Activated CD8-positive, alpha-beta memory T cell treated with anti-CD3 and anti-CD28 coated beads for 4 hours (primary cell): ENCODE data around the gene ACP5.
"Not testable (repeated sequence)": the region's sequence is repeated elsewhere in the genome, so short reads cannot be mapped to it uniquely, and the experiment has no call there.

Source experiments
- DNase-seq, 2 donors: peaks; one replicate each; pipeline ENCODE4 v3.0.0-alpha.2; 2020; ENCODE audit warnings: low read depth in 2 of 2

Gene ACP5

DNA sequence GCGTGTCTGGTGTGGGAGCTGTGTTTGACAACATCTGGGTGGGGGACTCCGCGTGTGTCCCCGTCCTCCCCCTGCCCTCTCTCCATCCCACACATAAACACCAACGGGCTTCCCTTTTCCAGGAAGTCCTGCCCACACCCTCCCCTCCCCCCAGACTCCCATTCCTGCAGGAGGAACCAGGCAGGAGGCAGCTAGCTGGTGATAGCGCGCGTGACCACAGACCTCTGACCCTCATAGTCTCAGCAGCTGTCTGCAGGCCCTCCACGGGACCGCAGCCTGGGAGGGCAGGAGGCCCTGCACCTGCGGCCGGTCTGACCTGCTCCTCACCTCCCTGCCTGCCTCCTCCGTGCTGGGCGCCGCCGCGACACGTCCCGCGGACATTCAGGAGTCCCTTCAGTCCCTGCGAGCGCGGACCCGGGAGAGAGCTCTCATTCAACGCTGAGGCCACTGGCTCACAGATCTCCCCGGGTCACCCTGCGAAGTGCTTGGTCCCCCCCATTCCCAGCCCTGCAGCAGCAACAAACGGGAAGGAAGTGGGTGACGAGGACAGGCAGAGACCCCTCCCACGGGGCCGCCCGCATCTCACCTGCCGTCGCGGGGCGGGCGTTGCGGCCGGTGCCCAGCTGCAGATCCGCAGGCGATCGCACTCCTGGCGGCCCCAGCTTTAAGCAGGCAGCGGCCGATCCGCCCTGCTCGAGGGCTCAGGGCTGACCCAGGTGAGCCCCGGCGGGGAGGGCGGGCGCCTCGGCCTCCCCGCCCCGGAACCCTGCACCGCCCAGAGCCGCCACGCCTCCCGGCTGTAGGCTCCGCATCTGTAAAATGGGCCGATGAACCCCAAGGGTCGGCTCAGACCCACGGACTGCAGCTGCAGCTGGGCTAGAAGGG, 1.1 kb upstream of the ACP5 start:
- no peak for DNase-seq

DNA sequence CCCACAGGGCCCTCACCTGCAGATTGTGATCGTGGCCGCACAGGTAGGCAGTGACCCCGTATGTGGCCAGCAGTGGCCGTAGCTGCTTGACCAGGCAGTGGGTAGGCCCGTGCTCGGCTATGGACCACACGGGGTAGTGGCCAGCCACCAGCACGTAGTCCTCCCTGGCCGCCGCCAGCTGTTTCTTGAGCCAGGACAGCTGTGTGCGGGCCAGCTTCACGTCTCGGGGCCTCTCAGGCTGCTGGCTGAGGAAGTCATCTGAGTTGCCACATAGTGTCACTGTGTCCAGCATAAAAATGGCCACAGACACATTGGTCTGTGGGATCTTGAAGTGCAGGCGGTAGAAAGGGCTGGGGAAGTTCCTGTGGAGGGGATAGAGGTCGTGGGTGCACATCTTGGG, 1.2 kb downstream of the ACP5 start:
- DNase-seq = no peak

DNA sequence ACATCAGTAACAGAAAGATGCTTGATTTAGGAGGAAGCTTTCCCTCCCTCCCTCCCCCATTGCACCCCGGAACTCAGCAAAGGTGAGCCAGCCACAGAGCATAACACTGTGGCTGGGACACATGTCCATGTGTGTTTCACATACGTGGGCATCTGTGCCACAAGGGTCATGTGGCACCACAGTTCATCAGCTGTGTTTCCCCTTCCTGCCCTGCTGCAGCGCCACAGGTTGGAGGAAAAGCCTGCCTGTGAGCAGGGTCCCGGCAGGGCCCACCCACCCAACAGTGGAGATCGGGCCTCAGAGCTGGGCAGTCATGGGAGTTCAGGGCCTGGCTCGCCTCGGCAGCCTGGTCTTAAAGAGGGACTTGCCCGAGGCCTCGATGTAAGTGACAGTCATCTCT, 2.8 kb downstream of the ACP5 start:
- DNase-seq = no peak

DNA sequence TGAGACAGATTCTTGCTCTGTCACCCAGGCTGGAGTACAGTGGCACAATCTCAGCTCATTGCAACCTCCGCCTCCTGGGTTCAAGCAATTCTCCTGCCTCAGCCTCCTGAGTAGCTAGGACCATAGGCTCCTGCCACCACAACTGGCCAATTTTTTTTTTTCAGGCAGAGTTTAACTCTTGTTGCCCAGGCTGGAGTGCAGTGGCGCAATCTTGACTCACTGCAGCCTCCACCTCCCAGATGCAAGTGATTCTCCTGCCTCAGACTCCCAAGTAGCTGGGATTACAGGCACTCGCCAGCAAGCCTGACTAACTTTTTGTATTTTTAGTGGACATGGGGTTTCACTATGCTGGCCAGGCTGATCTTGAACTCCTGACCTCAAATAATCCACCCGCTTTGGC, 3.7 kb downstream of the ACP5 start:
- DNase-seq = not testable (repeated sequence)

DNA sequence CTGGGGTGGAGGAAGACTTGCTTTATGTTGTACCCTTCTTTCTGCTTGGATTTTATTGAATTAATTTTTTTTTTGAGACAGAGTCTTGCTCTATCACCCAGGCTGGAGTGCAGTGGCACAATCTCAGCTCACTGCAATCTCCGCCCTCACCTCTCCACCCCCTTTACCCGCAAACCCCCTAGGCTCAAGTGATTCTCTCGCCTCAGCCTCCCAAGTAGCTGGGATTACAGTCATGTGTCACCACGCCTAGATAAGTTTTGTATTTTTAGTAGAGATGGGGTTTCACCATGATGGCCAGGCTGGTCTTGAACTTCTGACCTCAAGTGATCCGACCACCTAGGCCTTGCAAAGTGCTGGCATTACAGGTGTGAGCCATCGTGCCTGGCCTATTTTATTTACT, 4.1 kb downstream of the ACP5 start:
- DNase-seq = not testable (repeated sequence)

DNA sequence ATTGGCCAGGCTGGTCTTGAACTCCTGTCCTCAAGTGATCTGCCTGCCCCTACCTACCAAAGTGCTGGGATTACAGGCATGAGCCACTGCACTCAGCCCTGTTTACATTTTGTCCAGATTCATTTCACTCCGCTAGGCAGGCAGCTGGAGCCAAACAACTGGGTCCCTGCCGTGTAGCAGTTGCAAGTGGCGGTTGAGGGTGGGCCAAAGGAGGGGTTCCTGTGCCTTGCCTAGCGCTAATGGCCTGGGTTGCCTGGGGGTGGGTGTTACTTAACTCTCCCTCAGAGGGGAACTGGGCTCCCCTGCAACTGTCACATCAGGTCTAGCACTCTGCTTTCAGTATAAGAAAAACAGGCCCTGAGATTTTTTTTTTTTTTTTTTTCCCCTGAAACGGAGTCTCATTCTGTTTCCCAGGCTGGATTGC, 7.4 kb downstream of the ACP5 start:
- no peak for DNase-seq

DNA sequence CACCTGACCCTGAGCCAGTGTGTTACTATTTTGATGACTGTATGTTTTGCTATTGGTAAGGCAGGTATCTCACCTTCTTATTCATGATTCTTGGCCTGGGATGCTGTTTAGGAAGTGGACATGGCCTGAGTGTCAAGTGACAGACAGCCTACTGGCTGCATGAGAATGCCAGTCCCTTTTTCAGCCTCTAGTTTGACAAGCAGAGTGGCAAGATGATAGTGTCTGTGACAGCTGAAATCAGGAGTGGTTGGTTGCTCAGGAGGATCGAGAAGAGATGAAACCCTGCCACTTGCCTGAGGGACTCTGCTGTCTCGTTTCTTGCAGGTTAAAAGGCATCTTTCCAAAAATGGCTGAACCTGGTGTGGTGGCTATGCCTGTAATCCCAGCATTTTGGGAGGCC, 11.3 kb downstream of the ACP5 start:
- DNase-seq = no peak

DNA sequence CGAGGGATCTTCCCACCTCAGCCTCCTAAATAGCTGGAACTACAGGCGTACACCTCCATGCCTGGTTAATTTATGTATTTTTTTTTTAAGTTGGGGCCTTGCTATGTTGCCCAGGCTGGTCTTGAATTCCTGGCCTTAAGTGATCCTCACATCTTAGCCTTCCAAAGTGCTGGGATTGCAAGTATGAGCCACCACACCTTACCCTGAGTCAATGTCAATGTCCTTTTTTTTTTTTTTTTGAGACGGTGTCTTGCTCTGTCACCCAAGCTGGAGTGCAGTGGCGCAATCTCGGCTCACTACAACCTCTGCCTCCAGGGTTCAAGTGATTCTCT, 11.8 kb downstream of the ACP5 start:
- DNase-seq = not testable (repeated sequence)

DNA sequence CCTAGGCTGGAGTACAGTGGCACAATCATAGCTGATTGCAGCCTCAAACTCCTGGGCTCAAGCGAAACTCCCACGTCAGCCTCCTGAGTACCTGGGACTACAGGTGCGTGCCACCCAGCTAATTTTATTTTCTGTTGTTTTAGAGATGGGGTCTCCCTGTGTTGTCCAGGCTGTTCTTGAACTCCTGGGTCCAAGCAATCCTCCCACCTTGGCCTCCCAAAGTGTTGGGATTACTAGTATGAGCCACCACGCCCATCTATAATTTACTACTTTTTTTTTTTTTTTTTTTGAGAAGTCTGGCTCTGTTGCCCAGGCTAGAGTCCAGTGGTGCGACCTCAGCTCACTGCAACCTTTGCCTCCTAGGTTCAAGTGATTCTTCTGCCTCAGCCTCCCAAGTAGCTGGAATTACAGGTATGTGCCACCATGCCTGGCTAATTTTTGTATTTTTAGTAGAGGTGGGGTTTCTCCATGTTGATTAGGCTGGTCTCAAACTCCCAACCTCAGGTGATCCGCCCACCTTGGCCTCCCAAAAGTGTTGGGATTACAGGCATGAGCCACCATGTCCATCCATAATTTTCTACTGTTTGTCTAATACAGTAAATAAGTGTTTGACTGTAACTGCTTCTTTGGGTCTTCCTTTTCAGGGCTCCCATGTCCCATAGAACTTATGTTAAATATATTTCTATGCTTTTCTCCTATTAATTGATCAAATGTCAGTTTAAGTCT, 13.2 kb downstream of the ACP5 start:
- DNase-seq = not testable (repeated sequence)

DNA sequence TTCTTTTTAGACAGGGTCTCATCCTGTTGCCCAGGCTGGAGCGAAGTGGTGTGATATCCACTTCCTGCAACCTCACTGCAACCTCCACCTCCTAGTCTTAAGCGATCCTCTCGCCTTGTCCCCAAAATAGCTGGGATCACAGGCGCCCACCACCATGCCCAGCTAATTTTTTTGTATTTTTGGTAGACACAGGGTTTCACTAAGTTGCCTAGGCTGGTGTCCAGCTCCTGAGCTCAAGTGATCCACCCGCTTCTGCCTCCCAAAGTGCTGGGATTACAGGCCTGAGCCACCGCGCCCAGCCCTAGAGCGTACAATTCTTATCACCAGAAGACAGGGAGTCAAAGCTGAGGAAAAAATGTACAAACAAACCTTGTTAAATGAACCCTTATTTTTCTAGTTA, 13.9 kb downstream of the ACP5 start:
- no peak for DNase-seq

DNA sequence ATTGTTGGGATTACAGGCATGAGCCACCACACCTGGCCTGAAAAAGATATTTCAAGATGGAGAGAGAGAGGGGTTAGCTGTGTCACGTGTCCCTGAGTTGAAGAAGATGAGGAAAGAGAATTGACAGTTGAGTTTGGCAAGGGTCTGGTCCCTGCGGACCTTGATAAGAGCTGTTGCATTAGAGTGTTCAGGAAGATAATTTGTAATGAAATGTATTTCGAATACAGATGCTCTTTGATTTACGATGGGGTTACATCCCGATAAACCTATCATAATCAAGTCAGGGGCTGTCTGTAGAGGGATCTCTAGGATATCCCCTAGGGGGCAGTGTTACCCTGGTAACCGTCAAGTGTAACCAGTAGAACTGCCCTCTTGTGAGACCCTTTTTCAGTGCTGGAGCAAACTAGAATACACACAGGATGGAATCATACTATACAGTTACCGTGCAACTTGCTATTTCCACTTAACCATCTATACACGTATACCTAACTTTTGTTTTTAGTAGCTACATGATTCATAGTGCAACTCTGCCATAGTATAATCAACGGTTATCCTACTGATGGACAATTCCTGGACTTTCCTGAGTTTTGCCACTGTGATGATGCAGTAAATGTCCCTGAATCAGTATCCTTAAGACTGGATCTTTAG, 16.9 kb downstream of the ACP5 start:
- DNase-seq = peak; percentile 22 to 38

DNA sequence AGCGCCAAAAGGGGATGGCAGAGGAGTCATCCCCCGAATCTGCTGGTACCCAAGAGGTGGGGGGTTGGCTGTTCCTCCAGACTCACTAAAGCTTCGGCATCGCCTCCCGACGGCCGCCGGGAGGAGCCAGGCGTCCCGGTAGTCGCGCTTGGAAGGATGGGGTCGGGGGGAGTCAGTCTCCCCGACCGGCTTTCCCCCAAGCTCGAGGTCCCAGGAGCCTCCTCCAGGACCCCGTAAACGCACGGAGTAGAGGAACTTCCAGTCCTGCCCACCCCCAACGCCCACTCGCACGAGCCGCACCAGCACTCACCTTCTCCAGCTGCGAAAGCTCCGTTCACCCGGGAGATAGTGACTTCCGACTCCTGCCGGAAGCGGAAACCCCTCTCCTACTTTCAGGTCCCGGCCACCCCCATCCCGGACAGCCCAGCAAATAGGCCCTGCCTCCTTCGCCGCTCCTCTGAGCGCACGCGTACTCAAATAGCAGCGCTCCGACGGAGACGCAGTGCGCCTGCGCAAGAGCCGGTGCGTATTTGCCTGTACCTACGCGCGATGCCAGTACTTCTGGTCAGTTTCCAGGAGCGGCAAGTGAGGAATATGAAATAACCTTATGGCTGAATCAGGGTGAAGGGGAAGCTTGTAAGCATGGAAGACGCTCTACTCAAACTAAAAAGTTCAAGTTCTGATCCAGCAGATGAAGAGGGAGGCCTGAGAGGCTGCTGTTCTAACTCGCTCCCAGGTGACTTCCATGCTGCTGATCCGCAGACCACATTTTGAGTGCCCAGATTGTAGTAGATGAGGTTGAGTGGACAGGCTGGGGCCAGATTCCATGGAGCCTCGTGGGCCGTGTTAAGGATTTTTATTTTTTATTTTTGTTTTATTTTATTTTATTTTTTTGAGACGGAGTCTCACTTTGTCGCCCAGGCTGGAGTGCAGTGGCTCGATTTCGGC, 18.3 kb downstream of the ACP5 start, which contains the start of gene ELOF1:
TSS of gene ELOF1 (minus strand) at position 350 of the 948 bp plus-strand sequence. CDS start 4,883 bp downstream, outside the sequence.
- peak; percentile 93 to 95 for DNase-seq

DNA sequence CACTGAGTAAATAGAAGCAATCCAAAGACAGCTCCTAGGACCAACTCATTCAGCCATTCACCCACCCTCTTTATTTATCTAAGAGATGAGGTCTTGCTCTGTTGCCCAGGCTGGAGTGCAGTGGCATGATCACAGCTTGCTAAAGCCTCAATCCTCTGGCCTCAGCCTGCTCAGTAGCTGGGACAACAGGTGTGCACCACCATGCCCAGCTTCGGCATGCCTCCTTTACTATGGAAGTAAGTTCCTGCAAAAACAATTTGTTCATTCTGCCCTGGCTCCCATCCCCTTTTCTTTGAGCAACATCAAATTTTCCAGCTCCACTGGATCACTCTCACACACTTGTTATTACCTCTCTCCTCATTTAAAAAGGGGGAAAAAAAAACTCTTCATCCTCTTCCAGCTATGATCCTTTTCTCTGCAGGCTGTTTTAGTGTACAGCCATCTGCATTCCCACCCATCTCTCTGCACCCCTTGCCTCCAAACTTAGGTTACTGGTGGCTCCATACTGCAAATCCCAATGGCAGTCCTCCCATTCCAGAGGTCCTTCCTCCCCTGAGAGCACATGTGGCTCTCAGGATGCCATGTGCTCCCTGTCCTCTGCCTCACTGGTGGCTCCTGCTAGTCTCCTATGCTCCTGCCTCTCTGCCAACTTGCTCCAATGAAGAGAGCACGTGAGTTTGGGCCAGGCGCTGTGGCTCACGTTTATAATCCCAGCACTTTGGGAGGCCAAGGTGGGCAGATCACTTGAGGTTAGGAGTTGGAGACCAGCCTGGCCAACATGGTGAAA, 20.6 kb downstream of the ACP5 start:
- DNase-seq = no peak

DNA sequence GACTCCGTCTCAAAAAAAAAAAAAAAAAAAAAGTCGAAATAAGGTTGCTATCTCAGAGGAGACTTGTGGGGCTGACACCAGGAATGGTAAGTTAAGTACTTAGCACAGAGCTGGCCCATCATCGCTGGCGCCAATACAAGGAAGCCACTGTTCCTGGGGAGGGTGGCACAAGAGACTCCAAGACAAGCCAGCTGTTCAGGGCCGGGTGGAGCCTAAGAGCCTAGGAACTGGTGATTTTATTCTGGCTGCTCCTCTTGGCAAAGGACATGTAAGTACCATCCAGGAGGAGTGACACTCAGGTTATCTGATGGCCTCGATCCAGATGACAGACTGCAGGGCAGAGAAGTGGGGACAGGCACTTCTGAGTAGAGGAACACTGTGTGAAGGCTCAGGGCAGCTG, 22.2 kb downstream of the ACP5 start:
- no peak for DNase-seq

DNA sequence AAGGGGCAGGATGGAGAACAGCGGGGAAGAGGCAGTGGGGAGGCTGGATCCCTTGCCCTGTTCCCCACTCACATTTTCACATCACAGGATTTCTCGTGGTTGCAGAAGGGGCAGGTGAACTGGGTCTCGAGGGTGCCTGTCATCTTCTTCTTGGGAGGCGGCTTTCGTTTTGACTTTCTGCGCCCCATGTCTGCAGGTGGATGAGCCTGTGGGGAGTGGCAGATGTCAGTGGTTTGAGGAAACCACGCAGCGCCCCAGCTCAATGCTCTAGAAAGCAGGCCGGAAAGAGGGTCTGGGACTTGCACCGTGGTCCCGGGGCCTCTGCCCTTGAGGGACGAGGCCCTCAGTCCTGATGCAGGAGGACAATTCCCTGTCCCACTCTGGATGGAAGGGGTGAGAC, 23.3 kb downstream of the ACP5 start:
- no peak for DNase-seq

DNA sequence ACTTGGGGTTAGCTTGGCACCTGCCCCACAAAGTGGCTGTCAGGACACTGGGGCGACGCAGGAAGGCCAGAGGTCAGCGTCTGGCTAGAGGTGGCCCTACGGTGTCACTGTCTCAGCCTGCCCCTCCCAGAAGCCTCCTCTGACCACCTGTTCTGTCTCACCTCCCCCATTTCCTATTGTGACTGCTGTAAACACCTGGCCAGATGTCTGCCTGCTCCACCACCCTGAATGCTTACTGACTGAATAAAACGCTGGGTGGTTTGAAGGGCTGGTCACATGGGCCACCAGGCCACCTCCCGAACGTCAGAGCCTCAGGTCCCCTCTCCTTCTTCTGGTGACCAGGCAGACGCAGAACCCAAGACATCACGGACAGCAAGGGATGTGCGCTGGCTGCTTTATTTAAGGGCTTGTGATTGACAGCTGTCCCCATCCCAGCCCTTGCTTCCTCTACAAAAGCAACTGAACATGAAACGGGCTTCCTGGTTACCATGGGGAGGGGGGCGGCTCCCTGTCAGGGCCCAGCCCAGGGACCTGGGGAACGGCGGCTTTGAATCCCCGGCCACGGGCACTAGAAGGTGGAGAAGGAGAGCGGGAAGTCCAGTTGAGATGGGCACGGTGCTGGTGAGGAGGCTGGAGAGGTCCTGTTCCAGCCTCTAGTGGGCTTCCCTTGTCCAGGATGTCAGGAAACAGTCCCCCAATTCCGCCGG, 24.6 kb downstream of the ACP5 start:
- no peak for DNase-seq

DNA sequence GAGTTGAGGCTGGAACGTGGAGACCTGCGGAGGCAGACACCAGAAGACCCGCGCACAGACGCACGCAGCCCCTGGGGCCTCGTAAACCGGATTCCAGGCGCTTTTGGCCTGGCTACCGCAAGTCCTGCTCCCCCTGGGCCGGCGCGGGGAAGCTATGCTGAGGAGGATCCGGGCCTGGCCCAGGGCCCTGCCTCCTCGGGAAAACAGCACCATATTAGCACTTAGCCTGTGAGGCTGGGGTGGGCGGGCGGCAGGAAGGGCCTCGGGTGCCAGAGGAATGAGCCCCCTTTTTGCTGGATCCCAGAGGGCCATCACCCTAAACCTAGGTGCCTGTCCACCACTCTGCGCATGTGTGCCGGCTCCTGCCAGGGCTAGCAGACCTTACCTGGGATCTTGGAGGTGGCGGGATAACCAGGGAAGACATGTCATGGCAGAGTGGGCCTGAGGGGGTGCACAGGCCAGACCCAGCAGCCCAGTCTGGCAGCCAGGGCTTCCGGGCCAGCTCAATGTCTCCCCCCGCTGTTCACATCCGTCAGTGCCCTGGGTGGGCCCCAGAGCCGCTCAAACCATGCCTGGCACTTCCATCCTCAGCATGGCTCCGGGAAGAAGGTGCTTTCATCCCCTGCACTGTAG, 25.7 kb downstream of the ACP5 start:
- DNase-seq = no peak

DNA sequence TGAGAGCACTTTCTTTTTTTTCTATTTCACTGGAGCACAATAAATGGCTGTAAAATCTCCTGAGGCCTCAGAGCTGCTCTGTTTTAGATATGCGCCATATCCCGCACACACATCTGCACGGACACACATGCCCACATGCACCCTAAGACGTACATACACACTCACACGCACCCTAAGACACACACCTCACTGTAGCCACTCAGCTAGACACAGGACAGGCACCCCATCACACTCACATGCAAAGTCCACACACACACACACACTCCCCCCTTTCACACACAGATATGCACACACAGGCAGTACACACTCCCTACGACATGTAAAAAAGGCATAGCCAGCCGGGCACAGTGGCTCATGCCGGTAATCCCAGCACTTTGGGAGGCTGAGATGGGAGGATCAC, 27.2 kb downstream of the ACP5 start:
- no peak for DNase-seq

DNA sequence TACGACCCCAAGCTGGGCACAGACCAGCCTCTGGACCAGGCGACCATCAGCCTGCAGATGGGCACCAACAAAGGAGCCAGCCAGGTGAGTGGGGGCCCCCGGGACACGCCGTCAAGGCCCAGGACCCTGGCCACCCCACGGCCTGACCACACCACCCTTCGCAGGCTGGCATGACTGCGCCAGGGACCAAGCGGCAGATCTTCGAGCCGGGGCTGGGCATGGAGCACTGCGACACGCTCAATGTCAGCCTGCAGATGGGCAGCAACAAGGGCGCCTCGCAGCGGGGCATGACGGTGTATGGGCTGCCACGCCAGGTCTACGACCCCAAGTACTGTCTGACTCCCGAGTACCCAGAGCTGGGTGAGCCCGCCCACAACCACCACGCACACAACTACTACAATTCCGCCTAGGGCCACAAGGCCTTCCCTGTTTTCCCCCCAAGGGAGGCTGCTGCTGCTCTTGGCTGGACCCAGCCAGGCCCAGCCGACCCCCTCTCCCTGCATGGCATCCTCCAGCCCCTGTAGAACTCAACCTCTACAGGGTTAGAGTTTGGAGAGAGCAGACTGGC, 28.0 kb downstream of the ACP5 start:
- DNase-seq = no peak
